HCT116 (cell line): ENCODE results near the gene PAIP1. TPM values are rescaled to one million over a fixed set of nuclear protein-coding genes. Genes with fewer than 3 reads are reported as not detected.

Experiments used
- ATAC-seq: fragments of 200-7000 bp; cut with Tn5 transposase; 2 replicates; pipeline ENCODE4 v1.9.1; 2020; ENCODE audit warnings: mild to moderate bottlenecking, moderate library complexity
- BruUV-seq: library from RNA; stranded (reverse); fragments of 400-500 nt; replicated peaks from 2 replicates; lab custom pipeline; 2021; lab: Mats Ljungman, UMichigan
- CTCF ChIA-PET: fragments of 300-600 bp; sonication (Branson Sonifier 250); formaldehyde crosslinking; loops from one replicate; lab custom pipeline; 2021; ENCODE audit warnings: antibody characterized with exemption; lab: Charles Lee
- POLR2A ChIA-PET: fragments of 300-600, 350-600 bp; sonication (Branson Sonifier 250); formaldehyde crosslinking; loops from one replicate; lab custom pipeline; 2021; ENCODE audit warnings: antibody characterized with exemption; lab: Charles Lee
- RAD21 ChIA-PET, 2 experiments: fragments of 300-600 bp; sonication (Branson Sonifier 250); formaldehyde crosslinking; loops; one replicate each; lab custom pipeline; 2023; ENCODE audit warnings: low total read pairs in 2 of 2; ENCODE audit not compliant: uncharacterized antibody in 2 of 2, unreplicated experiment in 2 of 2, low non-redundant PET in 1 of 2; lab: Charles Lee
- DNase-seq: peaks from one replicate; pipeline ENCODE4 v3.0.0-alpha.2; 2010; ENCODE audit warnings: low read depth, low spot score
- H2AFZ ChIP-seq: fragments of 200-600 bp; shearing (Covaris generic), sonication (generic); 2 replicates; pipeline ENCODE4 v1.6.1; 2017; ENCODE audit warnings: low read depth, mixed run types, mixed read lengths, antibody characterized with exemption, low read length; ENCODE audit not compliant: poor library complexity, severe bottlenecking
- H3K27ac ChIP-seq: 2 replicates; pipeline ENCODE4 v1.5.1; 2012; ENCODE audit warnings: low read depth, low read length
- H3K27me3 ChIP-seq: fragments of 200-600 bp; sonication (generic); 2 replicates; pipeline ENCODE4 v1.6.1; 2016; ENCODE audit warnings: mixed run types, low read length, mixed read lengths; ENCODE audit not compliant: insufficient read depth
- H3K36me3 ChIP-seq, 2 experiments: fragments of 200-500 bp in 1 of 2; fragments of 200-600 bp in 1 of 2; sonication (Bioruptor generic) in 1 of 2; sonication (generic) in 1 of 2; 2 replicates each; pipeline versions ENCODE4 v1.5.1 to v1.6.1; 2014 to 2016; ENCODE audit warnings: low read length in 2 of 2, inconsistent platforms in 1 of 2, mixed read lengths in 1 of 2, mixed run types in 1 of 2; ENCODE audit not compliant: insufficient read depth in 2 of 2, control insufficient read depth in 1 of 2
- H3K4me1 ChIP-seq, 2 experiments: fragments of 200-600 bp in 1 of 2; sonication (generic) in 1 of 2; 2 replicates each; pipeline versions ENCODE4 v1.5.1 to v1.6.1; 2012 to 2017; ENCODE audit warnings: low read length in 2 of 2, inconsistent platforms in 1 of 2, mild to moderate bottlenecking in 1 of 2, mixed read lengths in 1 of 2, mixed run types in 1 of 2, moderate library complexity in 1 of 2; ENCODE audit not compliant: insufficient read depth in 2 of 2, control insufficient read depth in 1 of 2
- H3K4me2 ChIP-seq: fragments of 200-600 bp; sonication (generic); 2 replicates; pipeline ENCODE4 v1.6.1; 2017; ENCODE audit warnings: mixed run types, low read length, mixed read lengths
- H3K4me3 ChIP-seq, 2 experiments: fragments of 200-600 bp in 1 of 2; sonication (generic) in 1 of 2; replicated peaks in 1 of 2; 2 replicates each; pipeline ENCODE4 v1.5.1; 2011 to 2016; ENCODE audit warnings: low read length in 2 of 2, control low read depth in 1 of 2, low read depth in 1 of 2, mild to moderate bottlenecking in 1 of 2, mixed read lengths in 1 of 2, mixed run types in 1 of 2
- H3K79me2 ChIP-seq: fragments of 200-600 bp; sonication (generic); 2 replicates; pipeline ENCODE4 v1.6.1; 2017; ENCODE audit warnings: mild to moderate bottlenecking, mixed run types, low read length, moderate library complexity, mixed read lengths; ENCODE audit not compliant: insufficient read depth
- H3K9ac ChIP-seq: fragments of 200-600 bp; sonication (generic); 2 replicates; pipeline ENCODE4 v1.6.1; 2016; ENCODE audit warnings: low read length, mixed read lengths
- H3K9me2 ChIP-seq: fragments of 200-600 bp; sonication (generic), shearing (Covaris generic); 2 replicates; pipeline ENCODE4 v1.6.1; 2017; ENCODE audit warnings: mixed run types, mild to moderate bottlenecking, moderate library complexity; ENCODE audit not compliant: insufficient read depth
- H3K9me3 ChIP-seq, 2 experiments: fragments of 200-500 bp in 1 of 2; fragments of 200-600 bp in 1 of 2; sonication (Bioruptor generic) in 1 of 2; sonication (generic) in 1 of 2; 2 replicates each; pipeline ENCODE4 v1.6.1; 2014 to 2017; ENCODE audit warnings: low read length in 2 of 2, mixed read lengths in 2 of 2, inconsistent platforms in 1 of 2, low read depth in 1 of 2, mild to moderate bottlenecking in 1 of 2, mixed run types in 1 of 2, moderate library complexity in 1 of 2; ENCODE audit not compliant: control insufficient read depth in 1 of 2, insufficient read depth in 1 of 2
- H4K20me1 ChIP-seq: fragments of 200-600 bp; sonication (generic), shearing (Covaris generic); 2 replicates; pipeline ENCODE4 v1.6.1; 2017; ENCODE audit warnings: mixed run types, mild to moderate bottlenecking, moderate library complexity; ENCODE audit not compliant: insufficient read depth
- CBX3 ChIP-seq: IDR thresholded peaks from 2 replicates; pipeline ENCODE4 v1.6.1; 2012; ENCODE audit warnings: low read depth
- CTCF ChIP-seq, 3 experiments: fragments of 200-600 bp in 1 of 3; sonication (generic) in 1 of 3; IDR thresholded peaks in 2 of 3; conservative IDR thresholded peaks in 1 of 3; 2 replicates each; pipeline ENCODE4 v1.5.1; 2012 to 2017; ENCODE audit warnings: low read depth in 2 of 3, low read length in 2 of 3, antibody characterized with exemption in 1 of 3, borderline replicate concordance in 1 of 3, control low read depth in 1 of 3, mild to moderate bottlenecking in 1 of 3, mixed read lengths in 1 of 3, mixed run types in 1 of 3, moderate library complexity in 1 of 3; ENCODE audit not compliant: insufficient read depth in 1 of 3
- EGR1 ChIP-seq: IDR thresholded peaks from 2 replicates; pipeline ENCODE4 v1.6.1; 2012; ENCODE audit warnings: low read depth
- EZH2 ChIP-seq: fragments of 200-600 bp; sonication (generic); IDR thresholded peaks from 2 replicates; pipeline ENCODE4 v1.6.1; 2017; ENCODE audit warnings: antibody characterized with exemption, mixed run types
- EZH2phosphoT487 ChIP-seq: fragments of 200-600 bp; IDR thresholded peaks from 2 replicates; pipeline ENCODE4 v1.6.1; 2018; ENCODE audit warnings: antibody characterized with exemption, borderline replicate concordance
- FOSL1 ChIP-seq: IDR thresholded peaks from 2 replicates; pipeline ENCODE4 v1.6.1; 2012; ENCODE audit warnings: low read depth
- JUND ChIP-seq: IDR thresholded peaks from 2 replicates; pipeline ENCODE4 v1.6.1; 2012
- POLR2A ChIP-seq: IDR thresholded peaks from 2 replicates; pipeline ENCODE4 v1.7.0; 2011; ENCODE audit warnings: borderline replicate concordance; ENCODE audit not compliant: insufficient read depth, insufficient read length; ENCODE audit errors: extremely low read depth
- POLR2AphosphoS5 ChIP-seq: IDR thresholded peaks from 2 replicates; pipeline ENCODE4 v1.6.1; 2011; ENCODE audit warnings: mild to moderate bottlenecking, low read depth, low read length, moderate library complexity
- RAD21 ChIP-seq: IDR thresholded peaks from 2 replicates; pipeline ENCODE4 v1.6.1; 2012; ENCODE audit warnings: low read depth, mild to moderate bottlenecking
- REST ChIP-seq: IDR thresholded peaks from 2 replicates; pipeline ENCODE4 v1.6.1; 2012; ENCODE audit warnings: low read depth
- SIN3A ChIP-seq: IDR thresholded peaks from 2 replicates; pipeline ENCODE4 v1.6.1; 2012; ENCODE audit warnings: low read depth
- SRF ChIP-seq: IDR thresholded peaks from 2 replicates; pipeline ENCODE4 v1.6.1; 2012; ENCODE audit warnings: low read depth
- ZBTB33 ChIP-seq: IDR thresholded peaks from 2 replicates; pipeline ENCODE4 v1.6.1; 2011; ENCODE audit warnings: mild to moderate bottlenecking, low read length, moderate library complexity; ENCODE audit not compliant: insufficient replicate concordance; ENCODE audit errors: extremely low read depth
- ZFX ChIP-seq: fragments of 450-650 bp; IDR thresholded peaks from 2 replicates; pipeline ENCODE4 v1.6.1; 2017
- ZNF274 ChIP-seq: fragments of 200-500 bp; sonication (Bioruptor generic); IDR thresholded peaks from 2 replicates; pipeline ENCODE4 v1.6.1; 2014; ENCODE audit warnings: mild to moderate bottlenecking, low read depth, low read length, inconsistent platforms
- intact Hi-C: fragments of 100-400 bp; cut with micrococcal nuclease; formaldehyde crosslinking; loops from 2 replicates; pipeline ENCODE4 v1.10.0; 2022
- total RNA-seq: library from RNA; stranded (reverse); gene quantifications from one replicate; pipeline ENCODE4 v1.2.1, GENCODE V29; 2021; ENCODE audit not compliant: unreplicated experiment

Gene PAIP1
- total RNA-seq, 1 experiment from 2014 or later: 83.8 TPM

GRCh38 chr5:43590700-43591099 lies 33.8 kb upstream of the PAIP1 start:
- POLR2A ChIA-PET: no interaction called here

More at GRCh38 chr5:43590700-43591099, 33.8 kb upstream of the PAIP1 start:
- Histone ChIP-seq H3K4me3 (no peak overlapping the region), H3K4me1 (no peaks in the 10 kb centered on the region), H3K9me2 (no peaks in the 10 kb centered on the region), H4K20me1 (no peaks in the 10 kb centered on the region), H2AFZ (no peak overlapping the region), H3K4me2 (no peak overlapping the region), H3K36me3 (no peaks in the 10 kb centered on the region), H3K9ac (no peak overlapping the region), H3K27me3 (no peaks in the 10 kb centered on the region), H3K9me3 (no peaks in the 10 kb centered on the region), H3K79me2 (no peaks in the 10 kb centered on the region), H3K27ac (no peak overlapping the region)
- no peak for DNase-seq
- ATAC-seq: no peak
- CTCF ChIA-PET: no interaction called here
- BruUV-seq: no TSS peak
- intact Hi-C loops: no loop called here
- RAD21 ChIA-PET: no interaction called here
- TF ChIP-seq EZH2 (no peak), EGR1 (no peak), FOSL1 (no peak), POLR2AphosphoS5 (no peak), POLR2A (no peak), ZFX (no peak), EZH2phosphoT487 (no peak), ZNF274 (no peak), REST (no peak), JUND (no peak), SRF (no peak), CBX3 (no peak), SIN3A (no peak), CTCF (IDR thresholded peaks at IDR 0.05 in 2 of 3, conservative IDR thresholded peaks at IDR 0.05 in 1 of 3; ENCODE audit: borderline replicate concordance in 1 of 3, insufficient read depth in 1 of 3, low read depth in 2 of 3, low read length in 2 of 3) (no peak), RAD21 (no peak), ZBTB33 (no peak)
